ENCODE measurements around the gene CALHM3. TPM values are rescaled to one million over a fixed set of nuclear protein-coding genes. Genes with fewer than 3 reads are reported as not detected.
"Not testable (repeated sequence)": the region's sequence is repeated elsewhere in the genome, so short reads cannot be mapped to it uniquely, and the experiment has no call there.

Gene CALHM3
- total RNA-seq, 4 donors from 2014 or later = not detected

DNA sequence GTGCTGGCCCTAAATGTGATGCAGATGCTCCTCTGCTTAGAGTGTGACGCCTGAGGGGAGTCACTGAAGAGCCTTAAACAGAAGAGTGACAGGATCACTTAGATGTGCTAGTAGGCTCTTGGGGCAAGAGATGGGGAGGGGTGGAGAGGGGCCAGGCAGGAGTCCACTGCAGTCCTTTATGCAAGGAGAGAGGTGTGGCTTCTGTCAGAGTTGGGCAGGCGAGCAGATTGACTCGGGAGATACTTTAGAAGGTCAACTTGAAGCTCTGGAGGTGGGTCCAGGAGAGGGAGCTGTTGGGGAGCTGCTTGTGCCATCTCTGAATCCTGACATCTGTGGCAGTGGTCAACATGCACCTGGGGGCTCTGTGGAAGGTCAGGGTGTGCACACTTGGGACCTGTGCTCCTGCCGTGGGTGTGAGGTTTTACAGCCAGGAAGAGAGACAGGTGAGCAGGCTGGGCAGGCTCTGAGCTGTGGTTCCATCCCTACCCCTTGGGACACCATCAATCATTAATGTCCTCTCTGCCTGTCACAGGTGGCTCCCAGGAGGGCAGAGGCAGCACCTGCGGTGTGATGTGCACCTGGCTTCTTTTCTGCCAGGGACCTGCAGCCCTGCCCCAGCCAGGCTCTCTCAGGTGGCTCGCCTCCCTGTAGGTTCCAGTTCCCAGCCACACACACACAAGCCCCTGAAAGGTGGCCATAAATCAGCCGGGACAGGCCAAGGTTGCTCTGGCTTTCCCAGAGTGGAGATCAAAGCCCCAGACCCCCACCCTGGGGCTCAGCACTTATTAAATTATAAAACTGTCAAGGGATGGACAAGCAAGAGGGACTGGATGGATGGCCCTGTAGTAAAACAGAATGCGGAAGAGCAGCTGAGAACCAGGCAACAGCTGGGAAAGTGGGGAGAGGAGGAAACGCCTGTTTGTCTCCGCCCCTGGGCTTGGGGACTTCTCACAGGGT lies 28.5 kb upstream of the CALHM3 start:
- Histone ChIP-seq H3K4me3 (no peak overlapping the region), H3K27me3 (no peaks in the 10 kb centered on the region), H3K27ac (peak overlapping the region in 1 of 2 donors; percentile 84), H3K4me1 (peaks cover 9 to 10% of the 10 kb centered on the region in 2 donors), H3K9me3 (no peaks in the 10 kb centered on the region), H3K36me3 (no peaks in the 10 kb centered on the region)
- TF ChIP-seq, protein P1, sequence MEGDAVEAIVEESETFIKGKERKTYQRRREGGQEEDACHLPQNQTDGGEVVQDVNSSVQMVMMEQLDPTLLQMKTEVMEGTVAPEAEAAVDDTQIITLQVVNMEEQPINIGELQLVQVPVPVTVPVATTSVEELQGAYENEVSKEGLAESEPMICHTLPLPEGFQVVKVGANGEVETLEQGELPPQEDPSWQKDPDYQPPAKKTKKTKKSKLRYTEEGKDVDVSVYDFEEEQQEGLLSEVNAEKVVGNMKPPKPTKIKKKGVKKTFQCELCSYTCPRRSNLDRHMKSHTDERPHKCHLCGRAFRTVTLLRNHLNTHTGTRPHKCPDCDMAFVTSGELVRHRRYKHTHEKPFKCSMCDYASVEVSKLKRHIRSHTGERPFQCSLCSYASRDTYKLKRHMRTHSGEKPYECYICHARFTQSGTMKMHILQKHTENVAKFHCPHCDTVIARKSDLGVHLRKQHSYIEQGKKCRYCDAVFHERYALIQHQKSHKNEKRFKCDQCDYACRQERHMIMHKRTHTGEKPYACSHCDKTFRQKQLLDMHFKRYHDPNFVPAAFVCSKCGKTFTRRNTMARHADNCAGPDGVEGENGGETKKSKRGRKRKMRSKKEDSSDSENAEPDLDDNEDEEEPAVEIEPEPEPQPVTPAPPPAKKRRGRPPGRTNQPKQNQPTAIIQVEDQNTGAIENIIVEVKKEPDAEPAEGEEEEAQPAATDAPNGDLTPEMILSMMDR (IDR thresholded peaks at IDR 0.05) = no peak
- no peak for TF ChIP-seq POLR2A (IDR thresholded peaks at IDR 0.05)
- intact Hi-C loops (cut with DNase I; ENCODE audit: low total_unique reads) = no loop called here
- DNase-seq = no peak

DNA sequence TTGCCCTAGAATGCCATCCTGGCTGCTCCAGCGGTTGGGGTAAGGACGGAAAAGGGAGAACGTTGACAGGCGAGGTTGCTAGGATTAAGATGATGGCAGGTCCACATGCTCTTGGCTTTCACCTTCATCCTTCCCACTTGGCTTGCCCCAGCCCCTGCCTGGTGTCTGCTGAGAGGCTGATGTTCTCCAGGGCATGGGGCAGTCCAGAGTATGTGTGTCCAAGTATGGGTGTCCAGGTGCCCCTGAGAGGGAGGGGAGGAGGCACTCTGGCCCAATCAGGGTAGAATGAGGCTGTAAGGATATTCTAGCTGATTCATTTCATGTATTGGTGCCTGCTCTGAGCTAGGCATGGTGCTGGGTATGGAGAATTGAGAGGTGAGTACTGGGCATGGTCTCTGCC lies 27.0 kb upstream of the CALHM3 start:
- peak overlapping the region; percentile 80 to 84 for H3K27ac ChIP-seq
- intact Hi-C loops (cut with DNase I; ENCODE audit: low total_unique reads) = no loop called here
- H3K4me3 ChIP-seq = no peak overlapping the region
- H3K36me3 ChIP-seq = no peaks in the 10 kb centered on the region
- H3K4me1 ChIP-seq = peaks cover 14 to 15% of the 10 kb centered on the region in 2 donors
- H3K27me3 ChIP-seq = no peaks in the 10 kb centered on the region
- H3K9me3 ChIP-seq = no peaks in the 10 kb centered on the region
- DNase-seq = no peak
- TF ChIP-seq, protein P1 (IDR thresholded peaks at IDR 0.05) = no peak
- TF ChIP-seq POLR2A (IDR thresholded peaks at IDR 0.05) = no peak

DNA sequence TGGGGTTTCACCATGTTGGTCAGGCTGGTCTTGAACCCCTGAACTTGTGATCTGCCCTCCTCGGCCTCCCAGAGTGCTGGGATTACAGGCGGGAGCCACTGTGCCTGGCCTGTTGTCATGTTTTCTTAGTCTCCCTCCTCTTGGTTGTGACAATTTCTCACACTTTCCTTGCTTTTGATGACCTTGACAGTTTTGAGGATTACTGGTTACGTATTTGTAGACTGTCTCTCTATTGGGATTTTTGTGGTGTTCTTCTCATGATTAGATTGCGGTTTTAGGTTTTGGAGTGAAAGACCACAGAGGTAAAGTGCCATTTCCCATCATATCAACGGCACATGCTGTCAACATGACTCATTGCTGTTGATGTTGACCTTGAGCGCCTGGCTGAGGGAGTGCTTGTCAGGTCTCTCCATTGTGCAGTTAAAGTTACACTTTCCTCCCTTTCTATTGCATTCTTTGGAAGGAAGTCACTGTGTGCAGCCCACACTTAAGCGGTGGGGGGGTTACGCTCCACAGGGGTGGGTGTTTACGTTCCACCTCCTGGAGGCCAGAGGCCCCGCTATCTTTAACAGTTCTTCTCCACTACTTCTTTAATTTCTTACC lies 25.2 kb upstream of the CALHM3 start:
- Histone ChIP-seq H3K9me3 (no peaks in the 10 kb centered on the region), H3K36me3 (no peaks in the 10 kb centered on the region), H3K27ac (peak overlapping the region; percentile 80 to 84), H3K27me3 (no peaks in the 10 kb centered on the region), H3K4me3 (no peak overlapping the region), H3K4me1 (peaks cover 14 to 15% of the 10 kb centered on the region in 2 donors)
- intact Hi-C loops (cut with DNase I; ENCODE audit: low total_unique reads) = no loop called here
- peak; percentile 77 to 89 for DNase-seq
- no peak for TF ChIP-seq POLR2A (IDR thresholded peaks at IDR 0.05)
- TF ChIP-seq, protein P1 (IDR thresholded peaks at IDR 0.05) = no peak

DNA sequence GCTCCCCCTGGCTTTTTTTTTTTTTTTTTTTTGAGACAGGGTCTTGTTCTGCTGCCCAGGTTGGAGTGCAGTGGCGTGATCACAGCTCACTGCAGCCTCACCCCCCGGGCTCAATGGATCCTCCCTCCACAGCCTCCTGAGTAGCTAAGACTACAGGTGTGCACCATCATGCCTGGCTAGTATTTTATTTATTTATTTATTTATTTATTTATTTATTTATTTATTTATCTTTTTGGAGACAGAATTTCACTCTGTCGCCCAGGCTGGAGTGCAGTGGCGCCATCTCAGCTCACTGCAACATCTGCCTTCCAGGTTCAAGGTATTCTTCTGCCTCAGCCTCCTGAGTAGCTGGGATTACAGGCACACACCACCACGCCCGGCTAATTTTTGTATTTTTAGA lies 24.7 kb upstream of the CALHM3 start:
- H3K4me1 ChIP-seq = peaks cover 14 to 15% of the 10 kb centered on the region in 2 donors
- peak overlapping the region; percentile 80 to 84 for H3K27ac ChIP-seq
- H3K9me3 ChIP-seq; intact Hi-C loops (cut with DNase I; ENCODE audit: low total_unique reads); H3K27me3 ChIP-seq; H3K36me3 ChIP-seq; H3K4me3 ChIP-seq: not testable (repeated sequence)
- peak in 1 of 2 donors; percentile 16 for DNase-seq

DNA sequence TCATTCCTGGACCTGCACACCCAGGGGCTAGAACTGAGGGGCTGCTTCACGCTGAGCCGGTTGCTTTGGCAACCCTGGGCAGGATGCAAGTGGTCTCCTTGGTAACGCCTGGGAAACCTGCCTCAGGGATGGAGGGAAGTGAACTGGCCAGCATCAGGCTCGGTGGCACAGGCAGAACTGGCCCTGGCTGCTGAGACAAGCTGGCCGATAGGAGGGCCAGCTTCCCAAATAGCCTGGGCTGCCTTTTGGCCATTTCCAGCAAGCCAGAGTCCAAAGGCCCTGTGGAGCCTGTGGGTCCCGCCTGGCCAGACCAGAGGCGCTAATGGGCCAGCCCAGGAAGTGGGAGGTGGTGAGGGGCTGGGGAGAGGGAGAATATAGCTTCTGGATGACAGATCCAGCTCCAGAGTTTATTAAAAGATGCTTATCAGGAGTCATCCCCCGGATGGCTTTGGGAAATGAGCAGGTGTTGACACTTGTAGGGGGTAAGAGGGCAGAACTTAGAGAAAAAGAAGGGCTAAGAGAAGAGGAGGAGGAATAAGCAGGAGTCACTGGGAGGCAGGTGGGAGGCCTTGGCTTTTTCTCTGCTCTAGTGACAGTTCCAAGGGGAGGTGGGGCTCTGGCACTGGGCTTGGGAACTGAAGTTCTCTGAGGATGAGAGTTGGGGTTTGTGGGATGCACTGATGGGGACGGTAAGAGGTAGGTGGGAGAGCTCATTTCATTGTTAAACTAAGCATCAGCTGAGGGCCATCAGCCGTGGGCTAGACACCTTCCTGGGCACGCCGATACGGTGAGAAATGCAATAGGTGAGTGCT lies 24.0 kb upstream of the CALHM3 start:
- Histone ChIP-seq H3K4me1 (peaks cover 14 to 15% of the 10 kb centered on the region in 2 donors), H3K36me3 (no peaks in the 10 kb centered on the region), H3K9me3 (no peaks in the 10 kb centered on the region), H3K27me3 (no peaks in the 10 kb centered on the region), H3K27ac (peak overlapping the region; percentile 80 to 84), H3K4me3 (no peak overlapping the region)
- peak; percentile 22 to 59 for DNase-seq
- intact Hi-C loops (cut with DNase I; ENCODE audit: low total_unique reads) = no loop called here
- TF ChIP-seq POLR2A (IDR thresholded peaks at IDR 0.05) = no peak
- TF ChIP-seq, protein P1 (IDR thresholded peaks at IDR 0.05) = no peak
